Measurements from ENCODE around the gene TNPO3.
"Not testable (repeated sequence)": the region's sequence is repeated elsewhere in the genome, so short reads cannot be mapped to it uniquely, and the experiment has no call there.

TNPO3 gene

DNA sequence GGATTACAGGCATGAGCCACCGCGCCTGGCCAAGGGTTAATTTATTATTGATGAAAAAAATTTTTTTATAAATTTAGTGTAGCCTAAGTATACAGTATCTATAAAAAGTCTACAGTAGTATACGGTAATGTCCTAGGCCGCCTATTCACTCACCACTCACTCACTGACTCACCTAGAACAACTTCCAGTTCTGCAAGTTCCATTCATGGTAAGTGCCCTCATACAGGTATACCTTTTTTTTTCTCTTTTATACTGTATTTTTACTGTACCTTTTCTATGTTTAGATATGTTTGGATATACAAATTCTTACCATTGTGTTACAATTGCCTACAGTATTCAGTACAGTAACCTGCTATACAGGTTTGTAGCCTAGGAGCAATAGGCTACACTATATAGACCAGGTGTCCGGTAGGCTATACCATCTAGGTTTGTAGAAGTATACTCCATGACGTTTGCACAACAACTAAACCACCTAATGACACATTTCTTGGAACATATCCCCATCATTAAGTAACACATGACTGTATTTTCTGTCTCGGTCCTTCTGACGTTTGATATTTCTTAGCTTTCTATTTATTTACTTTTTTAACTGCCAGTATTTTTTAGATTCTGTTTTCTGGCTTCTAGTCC, 93.8 kb downstream of the TNPO3 start:
- DNase-seq (ENCODE audit: low read depth, low spot score) = no peak

DNA sequence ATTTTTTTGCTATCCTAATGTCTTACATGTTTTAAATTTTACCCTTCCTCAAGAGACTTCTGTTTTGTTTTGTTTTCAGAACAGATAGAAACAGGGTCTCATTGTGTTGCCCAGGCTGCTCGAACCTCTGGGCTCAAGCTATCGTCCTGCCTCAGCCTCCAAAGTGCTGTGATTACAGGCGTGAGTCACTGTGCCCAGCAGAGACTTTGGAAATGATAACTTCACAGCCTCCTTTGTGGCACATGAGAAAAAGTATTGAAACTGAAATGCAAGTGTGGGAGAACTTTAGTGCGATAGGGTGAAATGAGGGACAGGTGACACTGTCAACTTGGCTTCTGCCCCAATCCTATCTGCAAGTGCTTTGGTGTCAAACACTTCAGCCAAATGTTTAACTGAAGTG, 95.6 kb downstream of the TNPO3 start:
- DNase-seq (ENCODE audit: low read depth, low spot score) = no peak

DNA sequence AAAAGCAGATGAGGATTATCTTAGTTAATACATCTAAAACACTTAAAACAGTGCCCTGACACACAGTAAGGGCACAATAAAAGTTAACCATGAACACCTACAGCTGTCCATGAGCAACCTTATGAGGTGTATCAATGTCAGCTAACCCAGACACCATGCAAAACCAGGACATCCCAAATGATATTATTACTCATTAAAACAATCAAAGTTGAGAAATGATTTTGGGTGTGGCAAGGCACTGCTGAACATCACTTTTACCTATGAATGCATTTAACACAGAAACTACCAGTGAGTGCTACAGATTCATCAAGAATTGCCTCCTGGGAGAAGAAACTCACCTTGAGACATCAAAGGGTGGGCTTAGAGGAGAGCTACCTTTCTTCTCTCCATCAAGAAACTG, 98.9 kb downstream of the TNPO3 start:
- DNase-seq (ENCODE audit: low read depth, low spot score) = no peak

DNA sequence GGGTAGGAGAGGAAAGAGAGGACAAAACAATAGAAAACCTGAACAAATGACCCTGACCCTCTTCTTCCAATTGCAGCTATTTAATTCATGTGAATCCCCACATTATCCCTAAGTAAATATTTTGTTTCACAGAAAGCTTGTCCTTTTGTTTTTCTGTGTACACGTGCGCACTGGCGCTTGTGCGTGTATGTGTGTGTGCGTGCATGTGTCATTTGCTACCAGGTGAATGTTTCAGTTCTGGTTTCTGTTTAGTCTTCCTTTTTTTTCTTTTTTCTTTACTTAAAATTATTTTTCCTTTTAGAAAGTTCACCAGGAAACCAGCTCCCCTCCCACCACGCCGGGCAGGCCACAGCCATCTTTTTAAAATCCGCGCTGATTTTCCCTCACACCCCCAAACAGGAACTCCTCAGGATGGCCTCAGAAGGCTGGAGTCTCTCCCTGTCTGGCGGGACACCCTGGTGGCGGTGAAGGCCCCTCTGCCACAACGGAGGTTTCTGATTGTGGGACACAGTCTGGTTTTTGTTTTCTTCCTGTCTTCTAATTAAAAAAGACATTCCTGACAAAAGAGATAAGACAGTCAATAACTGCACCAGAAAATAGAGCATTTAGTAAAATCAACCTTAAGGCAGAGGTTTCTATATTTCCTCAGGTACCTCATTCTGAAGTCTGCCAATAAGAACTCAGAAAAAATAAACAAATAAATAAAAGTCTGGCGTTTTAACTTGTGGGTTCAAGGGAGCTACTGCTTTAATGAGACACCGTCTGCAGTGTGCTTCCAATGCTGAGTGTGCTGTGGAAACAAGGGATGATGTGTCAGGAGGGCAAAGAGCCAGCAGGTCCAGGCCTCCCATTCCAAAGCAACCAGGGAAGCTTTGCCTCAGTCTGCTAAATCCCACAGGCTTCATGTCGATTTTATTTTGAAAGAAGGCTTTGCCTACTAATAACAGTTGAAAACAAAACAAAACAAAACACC, 99.8 kb downstream of the TNPO3 start:
- DNase-seq (ENCODE audit: low read depth, low spot score) = no peak

DNA sequence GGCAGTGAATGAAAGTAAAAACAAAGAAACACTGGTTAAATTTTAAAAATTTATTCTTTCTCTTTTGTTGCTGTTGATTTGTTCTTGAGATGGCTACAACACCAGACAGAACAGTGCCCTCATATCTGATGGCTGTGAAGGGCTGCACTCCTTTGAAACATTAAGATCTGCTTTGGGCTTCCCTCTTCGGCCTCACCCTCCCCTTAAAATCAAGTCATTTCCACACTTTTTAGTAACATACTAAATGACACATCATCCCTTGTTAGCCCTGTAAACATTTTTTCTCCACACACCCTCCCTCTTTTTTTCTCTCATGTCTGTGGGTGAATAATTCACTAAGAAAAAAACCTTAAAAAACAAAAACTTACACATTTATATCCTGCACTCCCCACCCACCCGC, 100.8 kb downstream of the TNPO3 start:
- no peak for DNase-seq (ENCODE audit: low read depth, low spot score)

DNA sequence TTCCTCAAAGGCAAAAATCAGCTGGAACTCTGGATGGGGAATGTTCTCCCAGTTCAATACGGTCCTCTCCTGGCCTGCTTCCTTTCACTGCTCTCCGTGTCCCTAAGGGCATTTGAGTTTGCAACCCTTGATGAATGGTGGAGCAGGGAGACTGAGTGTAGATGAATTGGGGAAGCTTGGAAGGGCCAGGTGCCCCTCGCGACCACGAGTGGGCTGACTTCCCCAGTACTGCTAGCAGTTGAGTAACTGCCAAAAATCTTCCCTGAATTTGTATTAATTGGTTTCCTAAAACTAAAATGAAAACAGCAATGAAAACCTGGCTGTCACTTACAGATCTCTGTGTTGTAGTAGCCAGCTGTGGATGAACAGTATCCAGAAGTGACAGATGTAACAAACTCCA, 103.6 kb downstream of the TNPO3 start:
- DNase-seq (ENCODE audit: low read depth, low spot score) = no peak

DNA sequence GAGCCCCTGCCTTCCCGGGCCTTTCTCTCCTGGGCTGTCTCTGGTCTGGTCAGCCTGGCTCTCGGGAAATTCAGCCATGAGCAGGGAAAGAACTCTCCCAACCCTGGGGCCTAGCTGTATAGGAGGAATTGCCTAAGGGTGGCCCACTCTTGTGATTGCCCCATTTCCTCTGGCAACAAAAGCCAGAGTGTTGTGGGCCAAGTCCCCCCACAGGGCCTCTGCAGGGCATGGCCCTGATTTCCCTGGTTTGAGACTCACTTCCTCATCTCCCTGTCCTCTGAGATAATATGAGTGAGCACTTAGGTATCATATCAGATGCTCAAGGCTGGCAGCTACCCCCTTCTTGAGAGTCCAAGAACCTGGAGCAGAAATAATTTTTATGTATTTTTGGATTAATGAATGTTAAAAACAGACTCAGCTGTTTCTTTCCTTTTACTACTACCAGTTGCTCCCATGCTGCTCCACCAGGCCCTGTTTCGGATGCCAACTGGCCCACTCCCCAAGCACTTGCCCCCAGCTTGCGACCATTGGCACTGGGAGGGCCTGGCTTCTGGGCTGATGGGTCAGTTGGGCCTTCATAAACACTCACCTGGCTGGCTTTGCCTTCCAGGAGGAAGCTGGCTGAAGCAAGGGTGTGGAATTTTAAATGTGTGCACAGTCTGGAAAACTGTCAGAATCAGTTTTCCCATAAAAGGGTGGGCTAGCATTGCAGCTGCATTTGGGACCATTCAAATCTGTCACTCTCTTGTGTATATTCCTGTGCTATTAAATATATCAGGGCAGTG, 105.7 kb downstream of the TNPO3 start:
- DNase-seq (ENCODE audit: low read depth, low spot score) = no peak

DNA sequence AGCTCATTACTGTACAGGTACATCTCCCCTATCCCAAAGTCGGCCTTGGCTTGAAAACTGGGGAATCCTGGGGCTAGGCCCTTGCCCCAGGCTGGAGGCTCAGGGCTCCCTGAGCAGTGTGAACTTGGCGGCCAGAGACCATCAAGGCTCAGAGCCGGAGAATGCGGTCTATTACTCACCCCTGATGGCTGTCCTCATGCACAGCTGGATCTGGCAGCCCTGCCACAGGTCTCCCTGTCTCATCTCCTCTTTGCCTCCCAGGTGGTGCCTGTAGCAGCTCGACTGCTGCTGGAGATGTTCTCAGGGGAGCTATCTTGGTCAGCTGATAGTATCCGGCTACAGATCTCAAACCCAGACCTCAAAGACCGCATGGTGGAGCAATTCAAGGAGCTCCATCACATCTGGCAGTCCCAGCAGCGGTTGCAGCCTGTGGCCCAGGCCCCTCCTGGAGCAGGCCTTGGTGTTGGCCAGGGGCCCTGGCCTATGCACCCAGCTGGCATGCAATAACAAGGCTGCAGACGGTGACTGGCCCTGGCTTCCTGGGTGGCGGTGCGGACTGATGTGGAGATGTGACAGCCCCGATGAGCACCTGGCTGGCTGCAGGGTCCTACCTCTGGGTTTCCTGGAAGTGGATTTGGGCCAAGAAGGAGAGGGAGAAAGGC, 106.5 kb downstream of the TNPO3 start:
- no peak for DNase-seq (ENCODE audit: low read depth, low spot score)

DNA sequence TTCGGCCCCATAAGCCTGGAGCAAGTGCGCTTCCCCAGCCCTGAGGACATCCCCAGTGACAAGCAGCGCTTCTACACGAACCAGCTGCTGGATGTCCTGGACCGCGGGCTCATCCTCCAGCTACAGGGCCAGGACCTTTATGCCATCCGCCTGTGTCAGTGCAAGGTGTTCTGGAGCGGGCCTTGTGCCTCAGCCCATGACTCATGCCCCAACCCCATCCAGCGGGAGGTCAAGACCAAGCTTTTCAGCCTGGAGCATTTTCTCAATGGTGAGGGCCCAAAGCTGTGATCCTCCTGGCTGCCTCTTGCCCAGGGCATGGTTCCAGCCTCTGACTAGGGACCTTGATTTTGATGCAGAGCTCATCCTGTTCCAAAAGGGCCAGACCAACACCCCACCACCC, 107.1 kb downstream of the TNPO3 start:
- no peak for DNase-seq (ENCODE audit: low read depth, low spot score)

DNA sequence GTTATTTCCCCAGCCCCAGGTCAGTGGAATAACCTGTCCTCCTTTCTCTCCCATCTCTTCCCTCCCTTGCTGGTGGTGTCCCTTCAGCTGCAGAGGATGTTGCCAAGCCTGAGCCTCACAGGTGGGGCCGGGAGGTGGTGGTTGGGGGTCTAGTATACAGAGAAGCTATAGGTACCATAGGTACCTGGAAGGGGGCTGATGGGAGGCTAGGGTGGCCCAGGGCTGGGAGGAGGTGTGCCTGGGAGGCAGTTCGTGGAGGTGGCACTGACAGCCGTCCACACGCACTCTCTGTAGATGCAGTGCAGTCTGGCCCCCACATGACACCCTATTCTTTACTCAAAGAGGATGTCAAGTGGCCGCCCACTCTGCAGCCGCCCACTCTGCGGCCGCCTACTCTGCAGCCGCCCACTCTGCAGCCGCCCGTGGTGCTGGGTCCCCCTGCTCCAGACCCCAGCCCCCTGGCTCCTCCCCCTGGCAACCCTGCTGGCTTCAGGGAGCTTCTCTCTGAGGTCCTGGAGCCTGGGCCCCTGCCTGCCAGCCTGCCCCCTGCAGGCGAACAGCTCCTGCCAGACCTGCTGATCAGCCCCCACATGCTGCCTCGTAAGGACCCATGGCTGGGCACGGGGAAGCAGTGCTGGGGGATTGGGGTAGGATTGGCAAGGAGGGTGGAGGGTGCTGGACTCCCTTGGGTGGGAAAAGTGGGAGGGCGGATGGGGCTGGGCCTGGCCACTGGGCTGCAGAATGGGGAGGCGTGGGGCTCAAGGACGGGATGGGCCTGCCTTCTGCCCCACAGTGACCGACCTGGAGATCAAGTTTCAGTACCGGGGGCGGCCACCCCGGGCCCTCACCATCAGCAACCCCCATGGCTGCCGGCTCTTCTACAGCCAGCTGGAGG, 107.7 kb downstream of the TNPO3 start:
- no peak for DNase-seq (ENCODE audit: low read depth, low spot score)

DNA sequence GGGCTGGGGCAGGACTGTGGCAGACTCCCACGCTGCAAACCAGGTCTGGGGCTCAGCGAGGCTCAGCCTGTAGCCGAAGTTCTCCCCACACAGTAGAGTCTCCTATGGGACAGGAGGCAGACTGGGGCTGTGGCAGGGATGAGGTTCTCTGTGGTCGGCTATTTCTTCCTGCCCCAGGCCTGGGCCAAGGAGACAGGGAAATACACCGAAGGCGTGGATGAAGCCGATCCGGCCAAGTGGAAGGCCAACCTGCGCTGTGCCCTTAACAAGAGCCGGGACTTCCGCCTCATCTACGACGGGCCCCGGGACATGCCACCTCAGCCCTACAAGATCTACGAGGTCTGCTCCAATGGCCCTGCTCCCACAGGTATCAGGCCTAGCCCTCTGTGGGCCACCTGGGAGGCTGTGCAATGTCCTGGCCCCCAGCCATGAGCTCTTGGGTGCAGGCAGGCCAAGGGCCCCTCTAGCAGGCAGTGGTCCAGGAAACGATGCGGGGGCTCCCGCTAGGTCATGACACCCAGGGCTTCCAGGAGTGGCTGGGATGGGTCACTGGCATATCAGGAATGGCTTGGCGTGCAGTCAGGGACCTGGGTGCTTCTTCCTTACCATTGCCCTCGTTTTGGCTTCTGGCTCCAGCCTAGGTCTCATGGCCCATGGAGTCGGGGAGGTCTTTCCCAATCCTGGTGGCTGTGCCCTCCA, 109.1 kb downstream of the TNPO3 start:
- no peak for DNase-seq (ENCODE audit: low read depth, low spot score)

DNA sequence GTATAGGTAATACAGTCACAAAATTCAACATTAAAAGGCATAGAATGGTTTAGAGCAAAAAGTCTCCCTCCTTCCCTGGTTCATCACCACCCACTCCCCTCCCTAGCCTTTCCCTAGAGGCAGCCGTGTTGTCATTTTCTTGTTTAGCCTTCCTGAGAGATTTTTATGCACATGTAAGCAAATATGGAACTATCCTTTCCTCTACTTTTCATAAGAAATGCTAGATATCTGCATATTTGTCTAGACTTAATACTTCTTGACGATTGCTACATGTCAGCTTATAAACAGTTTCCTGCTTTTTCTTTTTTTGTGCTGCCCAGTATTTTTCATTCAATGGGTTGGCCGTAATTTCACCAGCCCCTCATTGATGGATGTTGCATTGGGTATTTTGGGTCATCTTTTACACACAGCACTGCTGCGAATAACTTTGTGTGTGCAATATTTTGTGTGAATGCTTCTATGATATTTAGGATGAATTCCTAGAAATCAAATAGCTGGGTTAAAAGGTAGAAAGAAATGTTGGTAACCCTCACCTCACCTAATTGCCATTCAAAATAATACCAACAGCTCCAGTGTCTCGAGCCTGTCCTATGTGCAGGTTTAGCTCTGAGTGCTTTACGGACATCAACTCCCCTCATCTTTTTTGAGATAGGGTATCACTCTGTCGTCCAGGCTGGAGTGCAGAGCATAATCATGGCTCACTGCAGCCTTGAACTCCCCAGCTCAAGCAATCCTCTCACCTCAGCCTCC, 110.2 kb downstream of the TNPO3 start:
- no peak for DNase-seq (ENCODE audit: low read depth, low spot score)

DNA sequence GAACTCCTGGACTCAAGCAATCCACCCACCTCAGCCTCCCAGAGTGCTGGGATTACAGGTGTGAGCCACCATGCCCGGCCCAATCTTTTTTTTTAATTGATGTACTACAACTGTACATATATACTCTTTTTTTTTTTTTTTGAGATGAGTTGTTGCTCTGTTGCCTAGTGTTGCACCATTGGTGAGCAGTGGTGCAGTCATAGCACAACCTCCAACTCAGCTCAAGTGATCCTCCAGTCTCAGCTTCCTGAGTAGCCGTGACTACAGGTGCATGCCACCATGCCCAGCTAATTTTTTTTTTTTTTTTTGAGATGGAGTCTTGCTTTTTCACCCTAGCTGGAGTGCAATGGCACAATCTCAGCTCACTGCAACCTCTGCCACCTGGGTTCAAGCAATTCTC, 111.7 kb downstream of the TNPO3 start:
- DNase-seq (ENCODE audit: low read depth, low spot score) = not testable (repeated sequence)

DNA sequence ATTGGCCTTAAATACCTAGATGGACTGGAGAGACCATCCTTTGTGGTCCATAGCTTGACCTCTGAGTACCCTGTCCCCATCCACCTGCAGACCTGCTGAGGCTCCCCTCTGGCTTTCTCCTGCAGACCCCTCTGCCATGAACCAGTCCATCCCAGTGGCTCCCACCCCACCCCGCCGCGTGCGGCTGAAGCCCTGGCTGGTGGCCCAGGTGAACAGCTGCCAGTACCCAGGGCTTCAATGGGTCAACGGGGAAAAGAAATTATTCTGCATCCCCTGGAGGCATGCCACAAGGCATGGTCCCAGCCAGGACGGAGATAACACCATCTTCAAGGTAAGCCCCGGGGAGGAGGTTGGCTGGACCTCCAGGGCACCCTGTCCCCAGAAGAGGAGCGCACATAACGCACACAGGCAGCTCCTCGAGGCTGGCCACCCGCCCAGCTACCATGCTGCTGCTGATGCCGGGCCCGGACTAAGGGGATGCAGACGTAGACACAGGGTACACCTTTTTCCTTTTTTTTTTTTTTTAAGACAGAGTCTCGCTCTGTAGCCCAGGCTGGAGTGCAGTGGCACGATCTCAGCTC, 112.9 kb downstream of the TNPO3 start:
- DNase-seq (ENCODE audit: low read depth, low spot score) = no peak

DNA sequence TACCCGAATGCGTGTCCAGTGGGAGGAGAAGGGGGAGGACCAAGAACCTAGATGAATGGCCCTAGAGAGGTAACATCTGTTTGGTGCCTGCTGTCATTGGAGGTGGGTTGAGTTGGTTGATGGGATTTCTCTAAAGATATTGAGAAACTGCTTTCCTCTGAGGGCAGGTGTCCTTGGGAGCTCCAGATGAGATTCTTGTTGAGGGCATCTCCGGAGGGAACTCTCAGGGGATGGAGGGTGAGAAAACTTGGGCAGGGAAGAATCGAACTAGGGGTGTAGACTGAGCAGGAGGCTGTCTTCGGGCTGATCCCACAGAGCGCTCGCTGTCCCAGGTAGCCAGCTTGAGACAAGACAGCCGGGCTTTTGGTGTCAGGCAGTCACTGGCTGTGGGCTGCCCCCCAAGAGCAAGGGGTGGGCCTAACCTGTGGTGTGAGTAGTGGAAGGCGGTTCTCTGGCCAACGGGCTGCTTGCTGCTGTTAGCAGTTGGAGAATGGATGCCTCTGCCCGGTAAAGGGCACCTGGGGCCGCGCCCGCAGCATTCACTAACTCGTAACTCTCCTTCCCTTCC, 113.5 kb downstream of the TNPO3 start:
- no peak for DNase-seq (ENCODE audit: low read depth, low spot score)

DNA sequence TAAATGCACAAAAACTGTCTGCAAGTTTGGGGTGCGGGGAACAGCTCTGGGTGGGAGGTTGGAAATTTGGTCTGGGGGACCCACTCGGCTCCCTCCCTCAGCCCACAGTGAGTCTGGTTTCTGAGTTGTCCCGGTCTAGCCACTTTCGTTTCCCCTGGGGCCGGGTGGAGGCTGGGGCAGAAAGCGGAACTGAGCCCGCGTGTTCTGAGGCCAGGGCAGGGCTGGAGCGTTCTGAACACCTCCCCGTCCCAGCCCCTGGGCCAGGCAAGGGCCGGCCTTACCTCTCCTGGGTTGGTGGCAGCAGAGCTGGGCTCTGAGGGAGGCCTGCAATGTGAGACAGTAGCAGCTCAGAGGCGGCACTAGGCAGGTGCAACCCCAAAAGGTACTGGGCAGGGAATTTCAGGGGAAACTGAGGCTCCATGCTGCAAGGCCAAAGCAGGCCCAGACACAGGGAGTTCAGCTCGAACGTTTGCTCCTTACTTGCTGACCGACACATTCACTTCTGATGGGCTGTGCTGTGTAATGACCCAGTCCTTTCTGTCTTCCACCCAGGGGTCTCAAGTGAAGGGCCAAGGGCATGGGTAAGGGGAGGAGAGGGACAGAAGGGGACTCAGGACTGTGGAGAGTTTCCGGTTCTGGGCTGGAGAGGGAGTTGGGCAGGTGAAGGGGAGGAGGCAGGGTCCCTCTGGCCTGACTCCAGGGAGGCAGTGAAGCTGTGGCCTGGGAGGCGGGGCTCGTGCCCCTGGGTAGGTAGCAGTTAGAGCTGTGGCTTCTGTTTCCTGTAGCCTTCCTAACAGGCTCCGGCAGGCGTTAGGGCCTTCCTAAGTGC, 114.2 kb downstream of the TNPO3 start:
- DNase-seq (ENCODE audit: low read depth, low spot score) = no peak

DNA sequence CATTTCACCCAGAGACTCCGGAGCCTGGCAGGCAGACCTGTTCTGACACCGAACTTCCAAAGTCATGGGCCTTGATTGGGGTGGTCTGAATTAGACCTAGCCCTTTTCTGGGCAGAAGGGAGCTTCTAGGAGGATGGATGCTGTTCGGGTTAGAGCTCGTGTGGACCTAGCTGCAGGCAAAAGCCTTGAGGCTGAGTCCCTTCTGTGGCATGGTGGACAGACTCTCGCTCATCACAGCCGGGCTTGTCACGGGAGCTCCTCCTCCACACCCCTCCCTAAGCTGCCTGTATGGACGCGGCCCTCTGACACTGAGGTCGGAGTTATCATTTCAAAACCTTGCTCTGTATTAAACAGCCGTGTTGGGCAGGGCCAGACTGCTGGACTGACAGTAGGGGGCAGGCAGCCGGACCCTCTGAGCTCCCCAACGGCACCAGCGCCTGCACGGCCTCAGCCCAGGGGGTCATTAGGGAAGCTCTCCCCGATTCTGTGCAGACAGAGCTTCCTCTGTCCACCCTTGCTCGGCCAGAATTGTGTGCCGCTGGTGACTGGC, 115.0 kb downstream of the TNPO3 start:
- no peak for DNase-seq (ENCODE audit: low read depth, low spot score)

Measured in ELF-1 (cell line).